Neural cell (in vitro differentiated cells): ENCODE measurements around the gene NR1H2.

Experiments used
- EP300 ChIP-seq: fragments of 450-650 bp; conservative IDR thresholded peaks from 2 replicates; pipeline ENCODE4 v1.6.1; 2014; ENCODE audit warnings: antibody characterized with exemption, mild to moderate bottlenecking, moderate library complexity; ENCODE audit not compliant: poor library complexity, severe bottlenecking
- EZH2 ChIP-seq: fragments of 200-600, 300-800 bp; shearing (Covaris generic), sonication (generic); IDR thresholded peaks from 2 replicates; pipeline ENCODE4 v1.6.1; 2014; ENCODE audit warnings: antibody characterized with exemption, low read length, borderline replicate concordance, mild to moderate bottlenecking; ENCODE audit not compliant: insufficient read depth, poor library complexity, severe bottlenecking
- MXI1 ChIP-seq: fragments of 450-650 bp; conservative IDR thresholded peaks from 2 replicates; pipeline ENCODE4 v1.6.1; 2014; ENCODE audit warnings: antibody characterized with exemption, mild to moderate bottlenecking; ENCODE audit not compliant: poor library complexity, severe bottlenecking
- POLR2AphosphoS5 ChIP-seq: IDR thresholded peaks from 2 replicates; pipeline ENCODE4 v1.6.1; 2012
- RAD21 ChIP-seq: fragments of 450-650 bp; conservative IDR thresholded peaks from 2 replicates; pipeline ENCODE4 v1.6.1; 2014; ENCODE audit warnings: antibody characterized with exemption, mild to moderate bottlenecking, moderate library complexity
- SMC3 ChIP-seq: fragments of 450-650 bp; conservative IDR thresholded peaks from 2 replicates; pipeline ENCODE4 v1.6.1; 2014; ENCODE audit warnings: antibody characterized with exemption, mild to moderate bottlenecking, moderate library complexity; ENCODE audit not compliant: poor library complexity
- TAF1 ChIP-seq: IDR thresholded peaks from 2 replicates; pipeline ENCODE4 v1.6.1; 2012; ENCODE audit warnings: low read depth
- TF ChIP-seq, protein P1 (sequence below): fragments of 450-650 bp; IDR thresholded peaks from 2 replicates; pipeline ENCODE4 v1.5.1; 2014; ENCODE audit warnings: antibody characterized with exemption, mild to moderate bottlenecking, moderate library complexity; ENCODE audit not compliant: poor library complexity, severe bottlenecking

DNA sequence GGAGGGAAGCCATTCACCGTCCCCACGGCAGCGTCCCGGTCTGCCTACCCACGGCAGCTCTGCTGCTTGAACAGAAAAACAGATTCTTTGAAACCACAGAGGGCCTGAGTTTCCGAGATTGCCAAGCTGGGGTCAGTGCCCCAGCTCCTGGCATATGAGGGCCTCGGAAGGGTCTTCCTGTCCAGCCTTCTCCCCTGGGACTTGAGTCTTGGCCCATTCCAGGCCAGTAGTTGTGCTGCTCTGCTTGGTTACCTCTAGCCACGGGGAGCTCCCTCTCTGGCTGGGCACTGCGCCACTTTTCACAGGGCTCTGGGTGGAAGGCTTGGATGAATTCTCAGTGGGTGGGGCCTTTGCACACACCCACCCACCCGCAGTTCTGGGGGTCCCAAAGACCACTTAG is 33.9 kb downstream of the NR1H2 start:
- TF ChIP-seq EP300, result no peak
- no peak for TF ChIP-seq EZH2
- TF ChIP-seq, protein P1, sequence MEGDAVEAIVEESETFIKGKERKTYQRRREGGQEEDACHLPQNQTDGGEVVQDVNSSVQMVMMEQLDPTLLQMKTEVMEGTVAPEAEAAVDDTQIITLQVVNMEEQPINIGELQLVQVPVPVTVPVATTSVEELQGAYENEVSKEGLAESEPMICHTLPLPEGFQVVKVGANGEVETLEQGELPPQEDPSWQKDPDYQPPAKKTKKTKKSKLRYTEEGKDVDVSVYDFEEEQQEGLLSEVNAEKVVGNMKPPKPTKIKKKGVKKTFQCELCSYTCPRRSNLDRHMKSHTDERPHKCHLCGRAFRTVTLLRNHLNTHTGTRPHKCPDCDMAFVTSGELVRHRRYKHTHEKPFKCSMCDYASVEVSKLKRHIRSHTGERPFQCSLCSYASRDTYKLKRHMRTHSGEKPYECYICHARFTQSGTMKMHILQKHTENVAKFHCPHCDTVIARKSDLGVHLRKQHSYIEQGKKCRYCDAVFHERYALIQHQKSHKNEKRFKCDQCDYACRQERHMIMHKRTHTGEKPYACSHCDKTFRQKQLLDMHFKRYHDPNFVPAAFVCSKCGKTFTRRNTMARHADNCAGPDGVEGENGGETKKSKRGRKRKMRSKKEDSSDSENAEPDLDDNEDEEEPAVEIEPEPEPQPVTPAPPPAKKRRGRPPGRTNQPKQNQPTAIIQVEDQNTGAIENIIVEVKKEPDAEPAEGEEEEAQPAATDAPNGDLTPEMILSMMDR, result no peak
- TF ChIP-seq RAD21, result no peak
- TF ChIP-seq POLR2AphosphoS5, result no peak
- TF ChIP-seq SMC3, result no peak
- no peak for TF ChIP-seq TAF1
- TF ChIP-seq MXI1, result no peak
